T-helper 2 cell (primary cell): ENCODE data around the gene STX12.
A peak's percentile ranks its signal among the peaks of the same experiment; 100 is the strongest.
"Not testable (repeated sequence)": the region's sequence is repeated elsewhere in the genome, so short reads cannot be mapped to it uniquely, and the experiment has no call there.

Experiments used
- DNase-seq, 5 experiments: peaks; one replicate each; pipeline versions ENCODE4 v3.0.0 to v3.0.0-alpha.2; 2012 to 2022
- total RNA-seq, 2 donors: gene quantifications; one replicate each; lab custom pipeline; 2026; lab: John Stamatoyannopoulos, UW

STX12 gene
- 28.5 to 34.6 reads per million in 2 donors for total RNA-seq

- peak; percentile 95 to 99 (median 98) for DNase-seq
These were observed at the start of gene STX12 for GRCh38 chr1:27772932-27773825. TSS of gene STX12 (plus strand) at chr1:27773219. CDS start at chr1:27773308, 89 bp downstream.

DNA sequence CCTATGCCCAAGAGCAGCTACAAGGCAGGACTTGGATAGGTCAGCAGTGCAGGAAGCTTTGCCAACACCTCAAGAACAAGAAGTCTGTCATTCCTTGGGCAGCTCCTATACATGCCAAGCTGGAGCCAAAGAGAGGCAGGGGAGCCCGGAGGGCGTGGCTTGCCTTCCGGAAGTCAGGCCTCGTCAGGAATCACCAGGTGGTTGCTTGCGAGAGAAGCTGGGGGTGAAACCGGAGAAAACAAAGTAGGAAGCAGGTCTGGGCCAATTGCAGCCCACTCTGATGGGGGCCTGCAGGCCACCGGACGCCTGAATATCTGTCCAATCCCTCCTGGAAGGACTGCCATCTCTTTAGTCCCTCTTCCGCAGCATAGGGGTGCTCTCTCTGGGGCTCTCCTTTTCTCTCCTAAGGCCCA lies 48.1 kb upstream of the STX12 start:
- DNase-seq = peak in 1 of 5 experiments; percentile 5

- peak; percentile 98 to 99 (median 99) for DNase-seq
These were observed 47.4 kb upstream of the STX12 start, which contains the start of gene FAM76A for GRCh38 chr1:27725374-27726172. TSS of gene FAM76A (plus strand) at chr1:27725961. CDS start at chr1:27726081, 120 bp downstream.

GRCh38 chr1:27726173-27727044 lies 46.6 kb upstream of the STX12 start:
- DNase-seq = peak in 3 of 5 experiments; percentile 6 to 31 (median 11)

DNA sequence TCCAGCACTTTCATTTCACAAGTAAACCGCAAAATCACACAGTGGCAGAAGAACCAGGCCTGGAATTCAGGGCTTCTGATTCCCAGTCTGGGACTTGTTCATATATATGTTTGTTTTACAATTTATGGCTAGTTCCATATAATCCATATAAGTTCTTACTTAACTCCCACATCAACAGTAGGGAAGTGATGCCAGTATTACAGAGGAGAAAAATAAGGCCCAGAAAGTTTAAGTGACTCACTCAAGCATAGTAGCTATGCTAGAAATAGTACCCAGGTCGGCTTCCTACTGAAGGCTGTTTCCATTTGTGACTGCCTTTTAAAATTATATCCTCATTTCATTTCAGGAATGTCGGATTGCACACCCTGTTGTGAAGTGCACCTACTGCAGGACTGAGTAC lies 45.9 kb upstream of the STX12 start:
- no peak for DNase-seq

GRCh38 chr1:27736252-27736651 lies 36.8 kb upstream of the STX12 start:
- no peak for DNase-seq

GRCh38 chr1:27741121-27741520 lies 31.9 kb upstream of the STX12 start:
- no peak for DNase-seq

- DNase-seq = no peak
These were observed 28.5 kb upstream of the STX12 start for GRCh38 chr1:27744556-27744955.

GRCh38 chr1:27745466-27745865 lies 27.6 kb upstream of the STX12 start:
- DNase-seq = no peak

DNA sequence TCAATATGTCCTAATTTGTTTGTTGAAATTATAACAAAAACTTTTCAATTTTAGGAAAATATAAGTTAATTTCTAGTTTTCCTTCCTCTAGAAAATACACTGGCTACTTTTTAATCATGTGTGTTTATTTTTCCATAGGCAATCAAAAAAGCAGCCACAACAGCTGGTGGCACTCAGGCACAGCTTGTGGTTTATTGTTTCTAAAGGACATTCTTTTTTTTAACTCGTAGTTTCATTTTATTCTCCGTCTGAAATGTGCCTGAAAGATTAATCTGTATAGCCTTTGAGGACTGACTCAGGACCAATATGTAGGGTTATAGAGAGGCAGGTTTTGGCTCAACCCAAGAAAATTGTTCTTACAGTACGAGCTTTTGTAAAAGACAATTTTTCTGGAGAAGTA lies 20.7 kb upstream of the STX12 start:
- DNase-seq = no peak

- DNase-seq = no peak
These were observed 17.7 kb upstream of the STX12 start for GRCh38 chr1:27755286-27755685.

DNA sequence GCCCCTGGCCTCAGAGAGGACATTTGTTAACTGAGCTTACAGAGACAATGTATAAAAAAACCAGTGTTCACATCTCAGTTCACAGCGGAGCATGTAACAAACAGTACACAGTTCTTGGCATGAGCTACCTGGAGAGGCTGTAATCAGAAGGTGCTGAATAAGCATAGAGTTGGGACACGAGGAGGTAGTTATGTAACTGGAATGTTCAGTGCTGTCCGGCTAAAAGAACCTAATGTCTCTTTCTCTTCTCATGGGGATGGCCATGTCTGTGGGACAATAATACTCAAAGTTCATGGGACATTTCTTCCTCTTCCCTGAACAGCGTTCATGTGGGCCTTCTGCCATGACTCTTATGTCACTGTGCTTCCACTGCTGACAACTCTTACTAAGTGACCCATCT lies 17.2 kb upstream of the STX12 start:
- no peak for DNase-seq

DNA sequence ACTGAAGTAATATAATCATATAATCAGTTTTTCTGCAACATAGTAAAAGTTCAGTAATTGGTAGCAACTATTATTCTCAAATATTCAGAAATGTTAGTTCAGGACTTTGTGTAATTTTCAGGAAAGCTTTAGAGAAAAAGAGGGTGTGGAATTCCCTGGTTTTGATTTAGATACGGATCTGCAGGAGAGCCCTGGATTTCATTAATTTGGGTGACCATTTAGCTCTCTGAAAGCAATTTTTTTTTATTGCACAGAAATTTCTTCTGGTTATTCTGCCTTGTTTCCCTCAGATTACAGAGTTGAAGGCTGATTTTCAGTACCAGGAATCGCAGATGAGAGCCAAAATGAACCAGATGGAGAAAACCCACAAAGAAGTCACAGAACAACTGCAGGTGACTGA lies 13.8 kb upstream of the STX12 start:
- no peak for DNase-seq

- DNase-seq = no peak
These were observed 12.6 kb upstream of the STX12 start for GRCh38 chr1:27760426-27760825.

DNA sequence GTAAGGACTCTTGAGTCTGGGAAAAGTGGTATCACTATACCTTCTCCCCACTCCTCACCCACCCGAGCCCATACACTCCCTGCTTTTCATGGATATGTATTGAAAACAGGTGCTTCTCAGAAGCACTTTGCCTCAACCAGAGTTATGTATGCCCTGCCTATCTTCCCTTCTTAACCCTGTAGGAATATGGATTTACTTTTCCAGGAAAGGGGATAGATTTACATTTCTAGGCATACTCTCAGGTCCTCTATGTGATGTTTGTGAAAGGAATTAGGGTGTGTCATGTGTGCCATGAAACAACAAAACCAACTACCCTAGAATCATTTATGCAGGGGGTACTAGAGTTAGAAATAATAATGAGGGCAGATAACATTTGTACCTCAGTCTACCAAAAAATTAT lies 11.0 kb upstream of the STX12 start:
- DNase-seq = no peak

DNA sequence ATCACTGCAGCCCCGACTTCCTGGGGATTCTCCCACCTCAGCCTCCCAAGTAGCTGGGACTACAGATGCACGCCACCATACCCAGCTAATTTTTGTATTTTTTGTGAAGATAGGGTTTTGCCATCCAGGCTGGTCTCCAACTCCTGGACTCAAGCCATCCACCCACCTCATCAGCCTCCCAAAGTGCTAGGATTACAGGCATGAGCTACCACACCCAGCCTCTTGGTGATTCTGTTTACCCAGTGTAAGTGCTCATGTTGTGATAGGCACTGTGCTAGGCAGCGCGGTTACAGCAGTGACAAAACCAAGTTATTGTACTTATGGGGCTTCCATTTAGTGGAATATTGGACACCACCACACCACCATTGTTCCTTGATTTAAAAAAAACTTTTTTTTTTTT lies 9.7 kb upstream of the STX12 start:
- no peak for DNase-seq

- no peak for DNase-seq
These were observed 2.7 kb upstream of the STX12 start for GRCh38 chr1:27770293-27770830.

DNA sequence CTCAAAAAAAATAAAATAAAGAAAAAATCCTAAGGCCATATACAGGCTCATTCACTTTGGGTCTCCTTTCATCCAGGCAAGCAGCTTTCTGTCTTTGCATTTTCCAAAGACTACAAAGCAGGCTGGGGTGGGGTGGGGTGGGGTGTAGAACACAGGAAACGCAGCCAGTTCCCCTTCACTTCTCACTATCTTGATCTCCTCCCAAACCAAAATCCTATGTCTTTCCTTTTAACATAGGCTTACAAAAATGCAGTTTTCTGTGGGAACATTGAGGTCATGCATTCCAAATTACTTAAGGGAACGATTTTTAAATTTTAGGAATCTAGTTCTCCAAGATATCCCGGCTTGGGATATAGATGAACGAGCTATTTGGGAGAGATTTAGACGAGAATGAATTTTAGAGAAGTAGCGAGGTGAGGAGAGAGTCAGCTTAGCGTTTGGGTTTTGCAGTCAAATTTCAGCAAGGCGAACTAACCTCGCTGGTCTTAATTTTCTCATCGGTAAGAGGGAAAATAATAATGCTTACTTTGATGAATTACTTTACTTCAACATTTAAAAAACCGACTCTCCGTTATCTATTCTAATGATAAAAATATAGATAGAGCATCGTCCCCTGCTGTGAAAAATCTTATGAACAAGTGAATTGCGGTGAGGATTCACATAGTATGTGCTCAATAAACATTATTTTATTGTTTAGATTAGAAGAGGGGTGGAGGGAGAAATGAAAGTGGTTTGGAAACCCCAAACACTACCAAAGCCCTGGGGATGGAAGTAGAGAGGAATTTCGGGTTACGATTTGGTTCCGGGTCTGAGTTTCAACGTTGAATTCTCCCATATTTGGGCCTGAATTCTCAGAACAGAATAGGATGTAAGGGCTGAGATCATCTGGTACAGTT lies 735 bp upstream of the STX12 start:
- no peak for DNase-seq

GRCh38 chr1:27773826-27774445 lies 917 bp downstream of the STX12 start:
- peak in 1 of 5 experiments; percentile 46 for DNase-seq

DNA sequence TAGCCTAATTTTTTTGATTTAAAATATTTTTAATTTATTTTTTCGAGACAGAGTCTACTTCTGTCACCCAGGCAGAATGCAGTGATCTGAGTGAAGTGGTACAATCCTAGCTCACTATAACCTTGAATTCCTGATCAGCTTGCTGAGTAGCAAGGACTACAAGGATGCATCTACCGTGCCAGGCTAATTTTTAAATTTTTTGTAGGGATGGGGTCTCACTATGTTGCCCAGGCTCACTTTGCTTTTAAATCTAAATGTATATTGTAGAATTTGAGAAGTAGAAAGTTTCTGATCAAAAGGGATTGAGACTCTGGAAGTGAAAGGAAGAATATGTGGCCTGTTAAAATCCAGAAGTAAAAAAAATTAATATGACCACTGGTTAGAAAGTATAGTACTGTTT lies 1.6 kb downstream of the STX12 start:
- no peak for DNase-seq

DNA sequence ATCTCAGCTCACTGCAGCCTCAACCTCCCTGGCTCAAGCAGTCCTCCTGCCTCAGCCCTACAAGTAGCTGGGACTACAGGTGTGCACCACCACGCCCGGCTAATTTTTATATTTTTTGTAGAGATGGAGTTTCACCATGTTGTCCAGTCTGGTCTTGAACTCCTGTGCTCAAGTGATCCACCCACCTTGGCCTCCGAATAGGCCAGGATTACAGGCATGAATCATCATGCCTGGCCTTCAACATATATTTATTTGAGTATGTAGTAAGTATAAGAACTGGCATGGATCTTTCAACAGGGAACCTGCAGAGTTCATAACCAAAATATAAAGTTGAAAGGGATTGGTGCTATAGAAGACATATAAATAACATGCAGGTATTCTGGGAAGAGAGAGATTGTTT lies 2.3 kb downstream of the STX12 start:
- not testable (repeated sequence) for DNase-seq
